GM06990 (cell line): ENCODE data around the gene CCK.
"Not testable (repeated sequence)": the region's sequence is repeated elsewhere in the genome, so short reads cannot be mapped to it uniquely, and the experiment has no call there.

Source experiments
- DNase-seq: peaks from one replicate; pipeline ENCODE4 v3.0.0-alpha.2; 2011; ENCODE audit not compliant: insufficient read length; ENCODE audit errors: extremely low read depth
- H3K27me3 ChIP-seq: replicated peaks from 2 replicates; pipeline ENCODE4 v1.6.0; 2011; ENCODE audit warnings: low read length; ENCODE audit not compliant: control insufficient read depth, insufficient read depth
- H3K36me3 ChIP-seq: 2 replicates; pipeline ENCODE4 v1.5.1; 2011; ENCODE audit warnings: low read length; ENCODE audit not compliant: control insufficient read depth, insufficient read depth
- H3K4me3 ChIP-seq: replicated peaks from 2 replicates; pipeline ENCODE4 v1.5.1; 2011; ENCODE audit warnings: low read depth, mild to moderate bottlenecking, control low read depth, low read length
- TF ChIP-seq, protein P1 (sequence below): IDR thresholded peaks from 2 replicates; pipeline ENCODE4 v1.5.1; 2011; ENCODE audit warnings: low read length, control low read depth, mild to moderate bottlenecking, inconsistent platforms; ENCODE audit not compliant: insufficient read depth, poor library complexity, severe bottlenecking

CCK gene

DNA sequence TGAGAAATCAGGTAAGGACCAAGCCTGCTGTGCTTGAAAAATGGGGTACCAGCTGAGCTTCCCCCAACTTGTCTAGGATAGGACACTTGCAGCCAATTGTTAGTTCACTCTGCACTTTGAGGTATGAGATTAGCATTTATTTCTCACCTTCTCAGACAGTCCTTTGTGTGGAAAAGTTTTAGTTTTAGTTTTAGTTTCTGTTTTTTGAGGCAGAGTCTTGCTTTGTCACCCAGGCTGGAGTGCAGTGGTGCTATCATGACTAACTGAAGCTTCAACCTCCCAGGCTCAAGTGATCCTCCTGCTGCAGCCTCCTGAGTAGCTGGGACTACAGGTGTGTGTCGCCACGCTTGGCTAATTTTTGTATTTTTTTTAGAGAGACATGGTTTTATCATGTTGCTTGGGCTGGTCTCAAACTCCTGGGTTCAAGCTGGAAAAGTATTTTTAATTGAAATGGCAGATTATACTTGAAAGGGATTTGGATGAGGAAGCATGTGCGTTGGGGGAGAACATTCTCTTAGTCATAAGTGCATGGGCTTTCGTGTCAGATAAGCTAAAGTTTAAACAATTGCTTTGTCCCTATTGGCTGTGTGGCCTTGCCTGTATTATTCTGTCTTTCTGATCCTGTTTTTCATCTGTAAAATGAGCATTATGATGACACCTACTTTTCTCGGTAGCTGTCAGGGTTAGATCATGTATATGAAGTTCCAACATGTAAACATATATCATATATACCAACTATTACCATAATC is 25.2 kb upstream of the CCK start:
- TF ChIP-seq, protein P1, sequence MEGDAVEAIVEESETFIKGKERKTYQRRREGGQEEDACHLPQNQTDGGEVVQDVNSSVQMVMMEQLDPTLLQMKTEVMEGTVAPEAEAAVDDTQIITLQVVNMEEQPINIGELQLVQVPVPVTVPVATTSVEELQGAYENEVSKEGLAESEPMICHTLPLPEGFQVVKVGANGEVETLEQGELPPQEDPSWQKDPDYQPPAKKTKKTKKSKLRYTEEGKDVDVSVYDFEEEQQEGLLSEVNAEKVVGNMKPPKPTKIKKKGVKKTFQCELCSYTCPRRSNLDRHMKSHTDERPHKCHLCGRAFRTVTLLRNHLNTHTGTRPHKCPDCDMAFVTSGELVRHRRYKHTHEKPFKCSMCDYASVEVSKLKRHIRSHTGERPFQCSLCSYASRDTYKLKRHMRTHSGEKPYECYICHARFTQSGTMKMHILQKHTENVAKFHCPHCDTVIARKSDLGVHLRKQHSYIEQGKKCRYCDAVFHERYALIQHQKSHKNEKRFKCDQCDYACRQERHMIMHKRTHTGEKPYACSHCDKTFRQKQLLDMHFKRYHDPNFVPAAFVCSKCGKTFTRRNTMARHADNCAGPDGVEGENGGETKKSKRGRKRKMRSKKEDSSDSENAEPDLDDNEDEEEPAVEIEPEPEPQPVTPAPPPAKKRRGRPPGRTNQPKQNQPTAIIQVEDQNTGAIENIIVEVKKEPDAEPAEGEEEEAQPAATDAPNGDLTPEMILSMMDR = no peak
- no peaks in the 10 kb centered on the region; the same call in 1 of the 2 replicates for H3K27me3 ChIP-seq
- H3K4me3 ChIP-seq = no peak overlapping the region
- H3K36me3 ChIP-seq = no peaks in the 10 kb centered on the region
- no peak for DNase-seq

DNA sequence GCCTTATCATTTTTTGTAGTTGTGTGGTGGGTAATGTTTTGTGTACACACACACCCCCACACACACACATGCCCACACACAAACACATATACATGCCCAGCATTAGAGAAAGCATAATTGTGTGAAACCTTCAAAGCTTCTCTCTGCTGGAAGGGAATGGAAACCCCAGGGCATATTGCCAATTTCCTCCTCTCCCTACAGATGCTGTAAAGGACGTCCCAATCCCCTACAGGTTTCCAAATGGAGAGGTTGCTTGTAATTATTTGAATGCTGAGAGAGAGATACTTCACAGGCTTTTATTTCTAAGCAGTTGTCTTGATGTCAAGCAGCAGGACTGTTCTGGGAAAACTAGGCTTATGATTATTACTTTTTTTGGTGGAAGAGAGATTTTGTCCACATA is 23.0 kb upstream of the CCK start:
- DNase-seq = no peak
- TF ChIP-seq, protein P1 = no peak

DNA sequence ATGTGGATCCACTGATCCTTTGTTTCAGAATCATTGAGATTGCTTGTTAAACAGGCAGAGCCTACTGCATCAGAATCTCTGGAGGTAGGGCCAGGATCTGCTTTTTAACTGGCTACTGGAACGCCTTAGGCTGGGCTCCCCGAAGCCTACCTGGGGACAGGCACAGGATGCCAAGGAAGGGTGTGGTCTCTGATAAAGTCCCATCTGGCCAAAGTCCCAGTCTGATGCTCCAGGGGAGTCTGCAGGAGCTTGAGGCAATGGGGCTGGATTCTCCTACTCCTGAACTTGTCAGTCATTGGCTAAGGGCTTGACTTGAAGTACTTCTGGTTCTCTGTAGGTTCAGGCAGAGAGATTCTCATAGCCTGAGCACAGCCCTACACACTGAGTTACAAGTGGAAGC is 22.4 kb upstream of the CCK start:
- DNase-seq = no peak
- H3K27me3 ChIP-seq = no peaks in the 10 kb centered on the region; the same call in 1 of the 2 replicates
- TF ChIP-seq, protein P1 = no peak
- no peaks in the 10 kb centered on the region for H3K36me3 ChIP-seq
- H3K4me3 ChIP-seq = no peak overlapping the region

More for the DNA sequence above, 23.0 kb upstream of the CCK start:
- Histone ChIP-seq H3K36me3 (no peaks in the 10 kb centered on the region), H3K27me3 (no peaks in the 10 kb centered on the region; the same call in 1 of the 2 replicates), H3K4me3 (no peak overlapping the region)

DNA sequence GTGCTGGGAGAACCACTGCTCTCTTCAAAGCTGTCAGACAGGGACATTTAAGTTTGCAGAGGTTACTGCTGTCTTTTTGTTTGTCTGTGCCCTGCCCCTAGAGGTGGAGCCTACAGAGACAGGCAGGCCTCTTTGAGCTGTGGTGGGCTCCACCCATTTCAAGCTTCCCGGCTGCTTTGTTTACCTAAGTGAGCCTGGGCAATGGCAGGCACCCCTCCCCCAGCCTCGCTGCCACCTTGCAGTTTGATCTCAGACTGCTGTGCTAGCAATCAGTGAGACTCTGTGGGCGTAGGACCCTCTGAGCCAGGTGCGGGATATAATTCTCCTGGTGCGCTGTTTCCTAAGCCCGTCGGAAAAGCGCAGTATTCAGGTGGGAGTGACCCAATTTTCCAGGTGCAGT is 21.4 kb upstream of the CCK start:
- not testable (repeated sequence) for H3K27me3 ChIP-seq, H3K36me3 ChIP-seq, H3K4me3 ChIP-seq, DNase-seq

DNA sequence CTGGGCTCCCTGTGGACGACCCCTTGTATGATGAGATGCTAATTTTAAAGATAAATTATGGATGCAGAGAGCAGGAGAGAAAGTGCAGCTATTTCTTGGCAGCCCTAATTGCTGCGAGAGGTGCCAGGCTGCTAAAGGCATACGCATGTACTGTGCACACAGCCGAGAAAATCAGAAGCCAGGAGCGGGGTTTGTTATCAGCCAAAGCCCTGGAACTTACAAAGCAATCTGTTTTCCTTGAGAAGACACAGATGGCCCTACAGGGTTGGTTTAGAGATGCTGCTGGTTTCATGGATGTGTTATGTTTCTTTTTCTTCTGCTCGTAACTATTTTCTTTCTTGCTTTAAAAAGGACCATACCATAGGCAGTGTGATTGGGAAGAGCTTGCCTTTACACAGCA is 11.7 kb upstream of the CCK start:
- TF ChIP-seq, protein P1 = no peak
- DNase-seq = no peak
- no peaks in the 10 kb centered on the region for H3K27me3 ChIP-seq
- H3K4me3 ChIP-seq = no peak overlapping the region
- H3K36me3 ChIP-seq = no peaks in the 10 kb centered on the region

DNA sequence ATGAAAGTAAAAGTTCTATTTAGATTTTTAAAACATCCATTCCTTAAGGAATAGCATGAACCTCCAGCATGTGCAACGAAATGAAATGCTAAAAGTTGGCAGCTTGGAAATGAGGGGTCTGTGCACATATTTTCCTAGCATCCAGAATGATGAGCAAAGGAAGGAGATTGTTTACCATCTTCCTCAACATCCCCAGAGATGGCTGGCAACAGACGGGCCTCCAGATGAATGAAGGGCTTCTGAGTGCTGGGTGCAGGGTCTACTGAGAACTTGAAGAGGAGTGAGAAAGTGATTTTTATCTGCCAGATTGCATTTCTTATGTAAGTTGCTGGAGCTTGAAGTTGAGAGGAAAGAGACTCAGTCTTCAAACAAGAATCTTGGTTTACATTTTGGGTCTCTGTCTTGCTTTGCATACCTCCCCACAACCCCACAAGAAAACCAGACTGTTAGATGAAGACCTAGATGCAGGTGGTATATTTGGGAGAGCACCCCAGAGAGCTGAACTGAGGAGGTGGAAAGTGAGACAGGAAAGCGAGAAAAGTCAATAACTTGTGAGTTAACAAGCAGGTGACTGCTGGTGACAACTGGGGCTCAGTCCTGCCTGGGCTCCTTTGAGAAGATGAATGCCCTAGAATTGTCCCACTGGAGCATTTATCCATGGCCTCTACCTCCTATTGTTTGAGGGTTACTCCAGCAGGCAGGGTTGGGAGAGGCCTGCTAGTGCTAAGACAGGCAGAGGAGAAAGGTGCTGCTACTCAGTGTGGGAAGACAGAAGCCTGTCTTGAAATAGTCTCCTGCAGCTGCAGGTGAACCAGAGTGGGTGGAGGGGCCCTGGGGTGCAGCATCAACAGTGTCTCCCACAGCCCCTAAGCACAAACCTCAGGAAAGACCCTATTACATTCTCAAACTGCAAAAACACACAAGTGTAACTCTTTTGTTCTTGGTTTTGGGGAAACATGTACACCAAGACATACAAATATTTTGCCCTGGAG is 10.5 kb upstream of the CCK start:
- no peaks in the 10 kb centered on the region for H3K36me3 ChIP-seq
- no peak overlapping the region for H3K4me3 ChIP-seq
- TF ChIP-seq, protein P1 = no peak
- no peaks in the 10 kb centered on the region for H3K27me3 ChIP-seq
- DNase-seq = no peak
